ENCODE data around the gene KMO.

Gene KMO

GRCh38 chr1:241644259-241644658, 112.1 kb downstream of the KMO start:
- H3K27ac ChIP-seq: peak overlapping the region in 1 of 2 donors; percentile 51
- no peaks in the 10 kb centered on the region for H3K36me3 ChIP-seq
- intact Hi-C loops (cut with DNase I; ENCODE audit: low total_unique reads): no loop called here
- DNase-seq: no peak
- peaks cover 0 to 25% (median 5%) of the 10 kb centered on the region in 4 donors for H3K4me1 ChIP-seq
- no peak overlapping the region for H3K4me3 ChIP-seq
- no peaks in the 10 kb centered on the region for H3K9me3 ChIP-seq
- H3K27me3 ChIP-seq: no peaks in the 10 kb centered on the region
- TF ChIP-seq, protein P1, sequence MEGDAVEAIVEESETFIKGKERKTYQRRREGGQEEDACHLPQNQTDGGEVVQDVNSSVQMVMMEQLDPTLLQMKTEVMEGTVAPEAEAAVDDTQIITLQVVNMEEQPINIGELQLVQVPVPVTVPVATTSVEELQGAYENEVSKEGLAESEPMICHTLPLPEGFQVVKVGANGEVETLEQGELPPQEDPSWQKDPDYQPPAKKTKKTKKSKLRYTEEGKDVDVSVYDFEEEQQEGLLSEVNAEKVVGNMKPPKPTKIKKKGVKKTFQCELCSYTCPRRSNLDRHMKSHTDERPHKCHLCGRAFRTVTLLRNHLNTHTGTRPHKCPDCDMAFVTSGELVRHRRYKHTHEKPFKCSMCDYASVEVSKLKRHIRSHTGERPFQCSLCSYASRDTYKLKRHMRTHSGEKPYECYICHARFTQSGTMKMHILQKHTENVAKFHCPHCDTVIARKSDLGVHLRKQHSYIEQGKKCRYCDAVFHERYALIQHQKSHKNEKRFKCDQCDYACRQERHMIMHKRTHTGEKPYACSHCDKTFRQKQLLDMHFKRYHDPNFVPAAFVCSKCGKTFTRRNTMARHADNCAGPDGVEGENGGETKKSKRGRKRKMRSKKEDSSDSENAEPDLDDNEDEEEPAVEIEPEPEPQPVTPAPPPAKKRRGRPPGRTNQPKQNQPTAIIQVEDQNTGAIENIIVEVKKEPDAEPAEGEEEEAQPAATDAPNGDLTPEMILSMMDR (IDR thresholded peaks at IDR 0.05): no peak

DNA sequence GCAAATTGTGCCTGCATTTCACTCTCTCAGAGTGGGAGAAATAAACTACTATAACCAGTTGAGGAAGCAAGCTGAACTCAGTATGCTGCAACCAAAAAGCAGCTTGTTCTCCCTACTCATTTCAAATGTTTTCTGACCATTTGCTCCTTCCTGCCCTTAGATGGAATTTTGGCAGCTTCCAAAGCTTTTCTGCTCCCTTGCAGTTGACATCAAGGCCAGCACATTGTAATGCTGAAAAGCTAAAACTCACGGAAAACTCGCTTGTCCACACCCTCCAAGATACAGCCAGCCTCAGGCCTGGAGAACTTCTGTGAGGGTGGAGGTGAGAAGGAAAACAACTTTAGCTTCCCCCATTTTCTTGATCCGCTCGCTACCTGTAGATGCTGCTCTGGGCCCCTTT, 113.0 kb downstream of the KMO start:
- intact Hi-C loops (cut with DNase I; ENCODE audit: low total_unique reads): no loop called here

More for the DNA sequence above, 113.0 kb downstream of the KMO start:
- DNase-seq: no peak
- Histone ChIP-seq H3K27me3 (no peaks in the 10 kb centered on the region), H3K27ac (peak overlapping the region in 1 of 2 donors; percentile 51), H3K4me1 (peaks cover 0 to 25% (median 5%) of the 10 kb centered on the region in 4 donors), H3K9me3 (no peaks in the 10 kb centered on the region), H3K4me3 (no peak overlapping the region), H3K36me3 (no peaks in the 10 kb centered on the region)
- TF ChIP-seq, protein P1 (IDR thresholded peaks at IDR 0.05): no peak

All from tibial artery (tissue), 4 donors.